GM19099 (cell line): ENCODE results near the gene DNAH14.

ENCODE experiments used
- POLR2A ChIP-seq: IDR thresholded peaks from 3 replicates; pipeline ENCODE4 v1.6.1; 2011; ENCODE audit warnings: low read depth; ENCODE audit not compliant: insufficient read length; ENCODE audit errors: extremely low read depth

DNAH14 gene

GRCh38 chr1:225410036-225410435, 480.6 kb downstream of the DNAH14 start:
- no peak for TF ChIP-seq POLR2A

GRCh38 chr1:225412321-225412720, 482.8 kb downstream of the DNAH14 start:
- no peak for TF ChIP-seq POLR2A

- TF ChIP-seq POLR2A = no peak
These were observed 483.4 kb downstream of the DNAH14 start for GRCh38 chr1:225412803-225413351.

GRCh38 chr1:225413708-225414375, 484.4 kb downstream of the DNAH14 start:
- TF ChIP-seq POLR2A = no peak

- TF ChIP-seq POLR2A = no peak
These were observed 485.8 kb downstream of the DNAH14 start for GRCh38 chr1:225415307-225415706.

GRCh38 chr1:225415967-225416745, 486.7 kb downstream of the DNAH14 start:
- TF ChIP-seq POLR2A = no peak

- TF ChIP-seq POLR2A = no peak
These were observed 488.6 kb downstream of the DNAH14 start for GRCh38 chr1:225418059-225418458.

- TF ChIP-seq POLR2A = no peak
These were observed 489.1 kb downstream of the DNAH14 start for GRCh38 chr1:225418598-225418997.

- TF ChIP-seq POLR2A = no peak
These were observed 492.6 kb downstream of the DNAH14 start for GRCh38 chr1:225422031-225422605.

GRCh38 chr1:225422795-225423517, 493.5 kb downstream of the DNAH14 start:
- no peak for TF ChIP-seq POLR2A

- TF ChIP-seq POLR2A = no peak
These were observed 494.0 kb downstream of the DNAH14 start for GRCh38 chr1:225423518-225423855.

GRCh38 chr1:225424562-225425200, 495.2 kb downstream of the DNAH14 start:
- no peak for TF ChIP-seq POLR2A

GRCh38 chr1:225425201-225425786, 495.8 kb downstream of the DNAH14 start:
- no peak for TF ChIP-seq POLR2A
